ENCODE data around the gene ASB15.

ASB15 gene

GRCh38 chr7:123637878-123638277 is 36.3 kb downstream of the ASB15 start:
- no peak for DNase-seq

- no peak for DNase-seq
Observed at GRCh38 chr7:123639631-123640030, 38.0 kb downstream of the ASB15 start.

GRCh38 chr7:123640583-123640982 is 39.0 kb downstream of the ASB15 start:
- DNase-seq = no peak

GRCh38 chr7:123641901-123642300 is 40.3 kb downstream of the ASB15 start:
- DNase-seq = no peak

GRCh38 chr7:123643495-123644441 is 42.1 kb downstream of the ASB15 start:
- no peak for DNase-seq

GRCh38 chr7:123645516-123645915 is 43.9 kb downstream of the ASB15 start:
- no peak for DNase-seq

GRCh38 chr7:123647106-123647730 is 45.6 kb downstream of the ASB15 start:
- DNase-seq = no peak

- DNase-seq = no peak
Observed at GRCh38 chr7:123649964-123650363, 48.3 kb downstream of the ASB15 start.

GRCh38 chr7:123650595-123650994 is 49.0 kb downstream of the ASB15 start:
- no peak for DNase-seq

GRCh38 chr7:123652406-123652805 is 50.8 kb downstream of the ASB15 start:
- no peak for DNase-seq

GRCh38 chr7:123653162-123653561 is 51.5 kb downstream of the ASB15 start:
- DNase-seq = no peak

- no peak for DNase-seq
Observed at GRCh38 chr7:123655614-123656013, 54.0 kb downstream of the ASB15 start, which contains the start of gene LMOD2. TSS of gene LMOD2 (plus strand) at chr7:123655866. CDS start at chr7:123655964, 98 bp downstream.

GRCh38 chr7:123656544-123657303 is 55.1 kb downstream of the ASB15 start:
- DNase-seq = no peak

GRCh38 chr7:123657304-123657685 is 55.7 kb downstream of the ASB15 start:
- DNase-seq = no peak

- DNase-seq = no peak
Observed at GRCh38 chr7:123658023-123658422, 56.4 kb downstream of the ASB15 start.

- DNase-seq = no peak
Observed at GRCh38 chr7:123660514-123661354, 59.1 kb downstream of the ASB15 start.

- DNase-seq = no peak
Observed at GRCh38 chr7:123661765-123662164, 60.1 kb downstream of the ASB15 start.

GRCh38 chr7:123662293-123662692 is 60.7 kb downstream of the ASB15 start:
- no peak for DNase-seq

GRCh38 chr7:123662755-123663154 is 61.1 kb downstream of the ASB15 start:
- no peak for DNase-seq

- DNase-seq = no peak
Observed at GRCh38 chr7:123663200-123663599, 61.6 kb downstream of the ASB15 start.

GRCh38 chr7:123665157-123665556 is 63.5 kb downstream of the ASB15 start:
- no peak for DNase-seq

- DNase-seq = no peak
Observed at GRCh38 chr7:123665896-123666295, 64.3 kb downstream of the ASB15 start.

Data from effector CD8-positive, alpha-beta T cell (primary cell).